ENCODE measurements around the gene DSC2. TPM values are rescaled to one million over a fixed set of nuclear protein-coding genes. Genes with fewer than 3 reads are reported as not detected.
"Not testable (repeated sequence)": the region's sequence is repeated elsewhere in the genome, so short reads cannot be mapped to it uniquely, and the experiment has no call there.

The DSC2 gene
- total and polyA plus RNA-seq, 10 donors, result 0.90 to 18.7 (median 12.8) TPM

DNA sequence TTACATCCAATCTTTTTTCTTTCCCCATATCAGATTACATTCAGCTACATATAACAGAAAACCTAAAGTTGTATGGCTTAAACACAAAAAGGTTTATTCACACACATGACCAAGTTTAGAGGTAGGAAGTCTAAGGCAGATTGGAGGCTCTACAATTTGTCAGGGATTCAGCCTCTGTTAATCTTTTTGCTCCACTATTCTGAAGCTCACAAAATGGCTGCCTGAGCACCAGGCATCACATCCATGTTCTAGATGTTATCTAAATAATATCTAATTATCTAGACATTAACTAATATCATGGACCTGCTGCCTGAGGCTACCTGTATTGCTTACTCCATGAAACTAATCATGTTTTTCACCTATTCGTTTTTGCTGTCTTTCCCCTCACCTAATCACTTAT lies 23.7 kb upstream of the DSC2 start:
- DNase-seq, result no peak
- H3K27me3 ChIP-seq (replicated peaks in 1 of 7), result no peaks in the 10 kb centered on the region
- no peaks in the 10 kb centered on the region for H3K36me3 ChIP-seq
- 60 to 88% (median 80%) methylated on average over 1 of the region's 1 CpG for WGBS, 5 donors
- peaks cover 0 to 3% (median 0%) of the 10 kb centered on the region in 8 donors for H3K9me3 ChIP-seq
- H3K4me1 ChIP-seq, result no peaks in the 10 kb centered on the region
- no peak overlapping the region for H3K4me3 ChIP-seq
- intact Hi-C loops (cut with DNase I; ENCODE audit: low total_unique reads), result no loop called here
- no peak overlapping the region for H3K27ac ChIP-seq
- no peak for TF ChIP-seq POLR2A (IDR thresholded peaks at IDR 0.05)
- TF ChIP-seq POLR2AphosphoS5 (IDR thresholded peaks at IDR 0.05), result no peak
- TF ChIP-seq, protein P1, sequence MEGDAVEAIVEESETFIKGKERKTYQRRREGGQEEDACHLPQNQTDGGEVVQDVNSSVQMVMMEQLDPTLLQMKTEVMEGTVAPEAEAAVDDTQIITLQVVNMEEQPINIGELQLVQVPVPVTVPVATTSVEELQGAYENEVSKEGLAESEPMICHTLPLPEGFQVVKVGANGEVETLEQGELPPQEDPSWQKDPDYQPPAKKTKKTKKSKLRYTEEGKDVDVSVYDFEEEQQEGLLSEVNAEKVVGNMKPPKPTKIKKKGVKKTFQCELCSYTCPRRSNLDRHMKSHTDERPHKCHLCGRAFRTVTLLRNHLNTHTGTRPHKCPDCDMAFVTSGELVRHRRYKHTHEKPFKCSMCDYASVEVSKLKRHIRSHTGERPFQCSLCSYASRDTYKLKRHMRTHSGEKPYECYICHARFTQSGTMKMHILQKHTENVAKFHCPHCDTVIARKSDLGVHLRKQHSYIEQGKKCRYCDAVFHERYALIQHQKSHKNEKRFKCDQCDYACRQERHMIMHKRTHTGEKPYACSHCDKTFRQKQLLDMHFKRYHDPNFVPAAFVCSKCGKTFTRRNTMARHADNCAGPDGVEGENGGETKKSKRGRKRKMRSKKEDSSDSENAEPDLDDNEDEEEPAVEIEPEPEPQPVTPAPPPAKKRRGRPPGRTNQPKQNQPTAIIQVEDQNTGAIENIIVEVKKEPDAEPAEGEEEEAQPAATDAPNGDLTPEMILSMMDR (IDR thresholded peaks at IDR 0.05 in 8 of 11, conservative IDR thresholded peaks at IDR 0.05 in 3 of 11), result no peak

DNA sequence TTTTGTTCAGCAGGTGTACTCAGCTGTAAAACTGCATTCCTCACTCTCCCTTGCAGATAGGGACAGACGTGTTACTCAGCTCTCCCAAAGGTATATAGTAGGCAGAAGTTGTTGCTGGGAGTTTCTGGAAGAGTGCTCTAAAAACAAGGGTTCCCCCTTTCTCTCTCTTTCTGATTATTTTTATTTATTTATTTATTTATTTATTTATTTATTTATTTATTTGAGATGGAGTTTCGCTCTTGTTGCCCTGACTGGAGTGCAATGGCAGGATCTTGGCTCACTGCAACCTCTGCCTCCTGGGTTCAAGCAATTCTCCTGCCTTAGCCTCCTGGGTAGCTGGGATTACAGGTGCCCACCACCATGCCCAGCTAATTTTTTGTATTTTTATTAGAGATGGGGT lies 20.9 kb upstream of the DSC2 start:
- WGBS, 5 donors, result 64 to 91% (median 84%) methylated on average over 2 of the region's 2 CpGs
- H3K4me1 ChIP-seq; DNase-seq; H3K9me3 ChIP-seq; H3K36me3 ChIP-seq; intact Hi-C loops (cut with DNase I; ENCODE audit: low total_unique reads); H3K27me3 ChIP-seq (replicated peaks in 1 of 7); H3K27ac ChIP-seq; H3K4me3 ChIP-seq: not testable (repeated sequence)

GRCh38 chr18:31120594-31120993 lies 18.4 kb upstream of the DSC2 start:
- Histone ChIP-seq H3K36me3 (no peaks in the 10 kb centered on the region), H3K4me1 (no peaks in the 10 kb centered on the region), H3K27ac (no peak overlapping the region), H3K9me3 (no peaks in the 10 kb centered on the region), H3K4me3 (no peak overlapping the region), H3K27me3 (replicated peaks in 1 of 7) (no peaks in the 10 kb centered on the region)
- 41 to 69% (median 53%) methylated on average over 2 of the region's 2 CpGs for WGBS, 5 donors
- no peak for DNase-seq
- TF ChIP-seq, protein P1 (IDR thresholded peaks at IDR 0.05 in 8 of 11, conservative IDR thresholded peaks at IDR 0.05 in 3 of 11), result no peak
- TF ChIP-seq POLR2AphosphoS5 (IDR thresholded peaks at IDR 0.05) (no peak), POLR2A (IDR thresholded peaks at IDR 0.05) (no peak)
- intact Hi-C loops (cut with DNase I; ENCODE audit: low total_unique reads), result no loop called here

GRCh38 chr18:31116853-31117595 lies 14.8 kb upstream of the DSC2 start:
- no peak overlapping the region for H3K27ac ChIP-seq

More at GRCh38 chr18:31116853-31117595, 14.8 kb upstream of the DSC2 start:
- no peak for DNase-seq
- TF ChIP-seq POLR2A (IDR thresholded peaks at IDR 0.05) (no peak), POLR2AphosphoS5 (IDR thresholded peaks at IDR 0.05) (no peak)
- TF ChIP-seq, protein P1 (IDR thresholded peaks at IDR 0.05 in 8 of 11, conservative IDR thresholded peaks at IDR 0.05 in 3 of 11), result no peak
- WGBS, 5 donors, result 69 to 85% (median 74%) methylated on average over 2 of the region's 2 CpGs
- H3K9me3 ChIP-seq, result no peaks in the 10 kb centered on the region
- intact Hi-C loops (cut with DNase I; ENCODE audit: low total_unique reads), result no loop called here
- H3K36me3 ChIP-seq, result no peaks in the 10 kb centered on the region
- H3K27me3 ChIP-seq (replicated peaks in 1 of 7), result no peaks in the 10 kb centered on the region
- H3K4me1 ChIP-seq, result no peaks in the 10 kb centered on the region
- no peak overlapping the region for H3K4me3 ChIP-seq
